DOHH2 (cell line): ENCODE measurements around the gene TMEM52B.
A peak's percentile ranks its signal among the peaks of the same experiment; 100 is the strongest.
"Not testable (repeated sequence)": the region's sequence is repeated elsewhere in the genome, so short reads cannot be mapped to it uniquely, and the experiment has no call there.

Source experiments
- H3F3A ChIP-seq: fragments of 200-600 bp; sonication (generic), shearing (Covaris generic); 2 replicates; pipeline ENCODE4 v1.6.0; 2016; ENCODE audit warnings: antibody characterized with exemption, mild to moderate bottlenecking; ENCODE audit not compliant: control insufficient read depth, insufficient read depth
- H3K27ac ChIP-seq: fragments of 200-600 bp; sonication (generic); 2 replicates; pipeline ENCODE4 v1.5.1; 2014; ENCODE audit warnings: low read depth, mild to moderate bottlenecking, low read length, moderate library complexity
- H3K27me3 ChIP-seq: fragments of 200-600 bp; sonication (generic); 2 replicates; pipeline ENCODE4 v1.6.1; 2014; ENCODE audit warnings: mild to moderate bottlenecking, low read length, mixed read lengths; ENCODE audit not compliant: control insufficient read depth
- H3K36me3 ChIP-seq: fragments of 200-600 bp; sonication (generic); 2 replicates; pipeline ENCODE4 v1.6.1; 2014; ENCODE audit warnings: mild to moderate bottlenecking, low read length, moderate library complexity, mixed read lengths; ENCODE audit not compliant: control insufficient read depth
- H3K4me1 ChIP-seq: fragments of 200-600 bp; sonication (generic); 2 replicates; pipeline ENCODE4 v1.6.1; 2014; ENCODE audit warnings: mild to moderate bottlenecking, low read length, mixed read lengths; ENCODE audit not compliant: control insufficient read depth
- H3K4me2 ChIP-seq: fragments of 200-600 bp; sonication (generic); 2 replicates; pipeline ENCODE4 v1.6.0; 2014; ENCODE audit warnings: mild to moderate bottlenecking, low read length, moderate library complexity
- H3K4me3 ChIP-seq: fragments of 200-600 bp; sonication (generic); 2 replicates; pipeline ENCODE4 v1.5.1; 2014; ENCODE audit warnings: mild to moderate bottlenecking, low read length, mixed read lengths
- H3K79me2 ChIP-seq: fragments of 200-600 bp; sonication (generic); 2 replicates; pipeline ENCODE4 v1.6.1; 2014; ENCODE audit warnings: mild to moderate bottlenecking, low read length, mixed read lengths; ENCODE audit not compliant: control insufficient read depth
- H3K9me2 ChIP-seq: fragments of 200-600 bp; sonication (generic); replicated peaks from 2 replicates; pipeline ENCODE4 v1.6.1; 2014; ENCODE audit warnings: mild to moderate bottlenecking, low read length, mixed read lengths; ENCODE audit not compliant: control insufficient read depth
- H3K9me3 ChIP-seq: fragments of 200-600 bp; sonication (generic); 2 replicates; pipeline ENCODE4 v1.6.1; 2014; ENCODE audit warnings: antibody characterized with exemption, low read length, mixed read lengths; ENCODE audit not compliant: control insufficient read depth, insufficient read depth
- H4K20me1 ChIP-seq: fragments of 200-600 bp; sonication (generic); 2 replicates; pipeline ENCODE4 v1.6.0; 2014; ENCODE audit warnings: low read depth, mild to moderate bottlenecking, antibody characterized with exemption, low read length, moderate library complexity; ENCODE audit not compliant: control insufficient read depth, insufficient read depth
- CTCF ChIP-seq: fragments of 200-600 bp; sonication (generic); IDR thresholded peaks from one replicate; pipeline ENCODE4 v1.5.1; 2014; ENCODE audit warnings: antibody characterized with exemption, mild to moderate bottlenecking, low read depth, low read length; ENCODE audit not compliant: poor library complexity, severe bottlenecking
- EZH2phosphoT487 ChIP-seq: fragments of 200-600 bp; sonication (generic); IDR thresholded peaks from 2 replicates; pipeline ENCODE4 v1.6.1; 2017; ENCODE audit warnings: borderline replicate concordance, mild to moderate bottlenecking, antibody characterized with exemption, low read length, moderate library complexity, mixed read lengths

The TMEM52B gene

GRCh38 chr12:10186299-10186698 lies 7.5 kb downstream of the TMEM52B start:
- Histone ChIP-seq H3K4me3 (no peak overlapping the region), H3K4me1 (peaks cover 11% of the 10 kb centered on the region), H3K4me2 (peak overlapping the region; percentile 24; the same call in 1 of the 2 replicates), H3F3A (no peaks in the 10 kb centered on the region), H3K27me3 (peaks cover 16% of the 10 kb centered on the region), H3K27ac (no peak overlapping the region), H3K36me3 (no peaks in the 10 kb centered on the region), H3K9me2 (no peaks in the 10 kb centered on the region), H4K20me1 (no peaks in the 10 kb centered on the region), H3K9me3 (no peaks in the 10 kb centered on the region), H3K79me2 (no peaks in the 10 kb centered on the region)
- TF ChIP-seq EZH2phosphoT487 (no peak), CTCF (no peak)

- not testable (repeated sequence) for H4K20me1 ChIP-seq, H3F3A ChIP-seq, H3K4me2 ChIP-seq, H3K79me2 ChIP-seq, H3K9me3 ChIP-seq, H3K9me2 ChIP-seq, H3K4me3 ChIP-seq, H3K36me3 ChIP-seq, H3K27ac ChIP-seq
- Histone ChIP-seq H3K27me3 (peaks cover 22% of the 10 kb centered on the region), H3K4me1 (peaks cover 11% of the 10 kb centered on the region)
Observed at GRCh38 chr12:10186958-10187357, 8.1 kb downstream of the TMEM52B start.

GRCh38 chr12:10189653-10190052 lies 10.8 kb downstream of the TMEM52B start:
- H3K27me3 ChIP-seq: peaks cover 33% of the 10 kb centered on the region
- no peaks in the 10 kb centered on the region for H3K79me2 ChIP-seq
- no peak overlapping the region for H3K4me3 ChIP-seq
- H3K27ac ChIP-seq: no peak overlapping the region
- H3K9me3 ChIP-seq: no peaks in the 10 kb centered on the region
- H3K4me1 ChIP-seq: peaks cover 12% of the 10 kb centered on the region
- no peaks in the 10 kb centered on the region for H3K36me3 ChIP-seq
- H3F3A ChIP-seq: no peaks in the 10 kb centered on the region
- TF ChIP-seq EZH2phosphoT487 (no peak), CTCF (no peak)
- H4K20me1 ChIP-seq: no peaks in the 10 kb centered on the region
- H3K4me2 ChIP-seq: no peak overlapping the region
- H3K9me2 ChIP-seq: no peaks in the 10 kb centered on the region

DNA sequence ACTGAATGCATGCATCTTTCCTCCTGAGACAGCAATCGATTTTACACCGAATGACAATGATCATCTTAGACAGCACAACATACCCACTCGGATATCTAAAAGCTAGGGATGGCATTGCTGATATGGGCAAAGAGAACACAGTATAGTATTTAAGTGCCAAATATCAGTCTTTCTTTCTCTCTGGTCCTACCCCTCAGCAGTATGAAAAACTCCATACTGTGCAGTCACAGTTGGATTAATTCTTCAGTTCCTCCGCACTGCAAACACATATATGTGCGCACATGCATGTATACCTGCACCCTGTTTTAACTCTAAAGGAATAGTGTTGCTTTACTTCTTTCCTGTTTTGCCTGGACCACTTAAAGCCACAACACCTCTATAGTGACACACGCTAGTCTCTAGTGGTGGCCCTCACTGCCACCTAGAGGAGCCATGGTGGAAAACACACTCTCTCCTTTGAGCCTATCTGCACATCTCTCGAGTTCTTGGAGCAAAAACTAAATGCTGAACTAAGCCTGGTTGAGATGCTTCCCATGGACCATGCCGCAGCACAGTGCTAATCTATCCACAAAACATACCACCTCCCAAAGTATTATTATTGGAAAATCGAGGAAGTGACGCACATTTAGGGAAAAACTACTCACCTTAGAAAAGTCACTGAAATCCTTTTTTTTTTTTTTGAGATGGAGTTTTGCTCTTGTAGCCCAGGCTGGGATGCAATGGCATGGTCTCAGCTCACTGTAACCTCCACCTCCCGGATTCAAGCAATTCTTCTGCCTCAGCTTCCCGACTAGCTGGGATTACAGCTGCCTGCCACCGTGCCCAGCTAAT lies 11.9 kb downstream of the TMEM52B start:
- Histone ChIP-seq H3K4me2 (no peak overlapping the region), H3K79me2 (no peaks in the 10 kb centered on the region), H3K36me3 (no peaks in the 10 kb centered on the region), H3F3A (no peaks in the 10 kb centered on the region), H3K4me3 (no peak overlapping the region), H3K27ac (no peak overlapping the region), H3K4me1 (peaks cover 22% of the 10 kb centered on the region), H3K27me3 (peaks cover 37% of the 10 kb centered on the region), H4K20me1 (no peaks in the 10 kb centered on the region), H3K9me2 (no peaks in the 10 kb centered on the region), H3K9me3 (no peaks in the 10 kb centered on the region)
- TF ChIP-seq CTCF: peak; percentile 85
- no peak for TF ChIP-seq EZH2phosphoT487
